Nephron (organoid): ENCODE results near the gene ALKBH5.
A peak's percentile ranks its signal among the peaks of the same experiment; 100 is the strongest.

Source experiments
- H3K27ac Mint-ChIP-seq, 3 experiments: 2 replicates each; pipeline ENCODE4 v1.8.0; 2020; ENCODE audit warnings: mixed read lengths in 3 of 3, mild to moderate bottlenecking in 2 of 3, moderate library complexity in 1 of 3
- H3K27me3 Mint-ChIP-seq: 2 replicates; pipeline ENCODE4 v1.8.0; 2021; ENCODE audit warnings: low read depth, mild to moderate bottlenecking, moderate library complexity, mixed read lengths
- H3K36me3 Mint-ChIP-seq: 2 replicates; pipeline ENCODE4 v1.8.0; 2020; ENCODE audit warnings: low read depth, mixed read lengths
- H3K4me1 Mint-ChIP-seq: 2 replicates; pipeline ENCODE4 v1.8.0; 2020; ENCODE audit warnings: mixed read lengths
- H3K4me3 Mint-ChIP-seq, 3 experiments: 2 replicates each; pipeline ENCODE4 v1.8.0; 2020; ENCODE audit warnings: mild to moderate bottlenecking in 3 of 3, mixed read lengths in 3 of 3, moderate library complexity in 2 of 3
- H3K9me3 Mint-ChIP-seq: 2 replicates; pipeline ENCODE4 v1.8.0; 2020; ENCODE audit warnings: mixed read lengths
- TF ChIP-seq, protein P1 (sequence below), 3 experiments: fragments of 200-600 bp; sonication (generic); IDR thresholded peaks; one replicate each; pipeline ENCODE4 v1.5.0; 2021; ENCODE audit warnings: antibody characterized with exemption in 3 of 3; ENCODE audit not compliant: unreplicated experiment in 3 of 3

Gene ALKBH5

DNA sequence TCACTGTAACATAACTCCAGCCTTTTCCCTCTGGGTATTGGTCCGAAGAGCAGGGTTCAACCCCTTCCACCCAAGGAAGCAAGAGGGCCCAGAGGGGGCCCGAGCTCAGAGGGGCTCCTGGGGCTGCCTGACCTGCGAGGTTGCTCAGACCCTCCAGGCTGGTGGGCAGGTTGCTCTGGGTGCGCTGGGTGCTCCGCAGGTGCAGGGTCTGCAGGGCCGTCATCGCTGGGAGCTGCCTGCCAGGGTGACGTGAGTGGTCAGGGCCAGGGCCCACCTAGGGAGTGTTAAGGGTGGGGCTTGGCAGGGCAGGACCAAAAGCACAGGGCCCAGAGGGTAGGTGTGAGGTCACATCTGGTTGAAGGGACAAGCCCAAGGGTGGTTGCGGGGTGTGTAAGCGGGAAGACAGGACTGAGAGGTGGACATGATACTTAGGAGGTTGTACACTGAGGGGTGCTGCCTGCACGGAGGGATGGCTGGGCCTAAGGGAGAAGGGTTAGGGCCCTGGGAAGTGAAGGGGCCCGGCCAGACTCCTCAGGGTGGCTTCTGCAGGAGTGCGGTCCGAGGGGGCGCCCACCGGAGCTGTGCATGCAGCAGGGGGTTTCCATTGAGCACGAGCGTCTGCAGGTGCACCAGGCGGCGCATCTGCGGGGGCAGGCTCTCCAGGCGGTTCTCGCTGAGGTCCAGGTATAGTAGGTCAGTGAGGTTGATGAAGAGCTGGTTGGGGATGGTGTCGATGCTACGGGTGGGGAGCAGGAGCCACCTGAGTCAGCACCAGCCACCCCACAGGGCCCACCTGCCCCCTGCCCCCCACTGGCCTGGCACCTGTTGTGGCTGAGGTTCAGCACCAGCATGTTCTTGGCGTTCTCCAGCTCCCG lies 70.6 kb downstream of the ALKBH5 start:
- no peak overlapping the region for H3K27ac Mint-ChIP-seq
- no peaks in the 10 kb centered on the region for H3K9me3 Mint-ChIP-seq
- TF ChIP-seq, protein P1, sequence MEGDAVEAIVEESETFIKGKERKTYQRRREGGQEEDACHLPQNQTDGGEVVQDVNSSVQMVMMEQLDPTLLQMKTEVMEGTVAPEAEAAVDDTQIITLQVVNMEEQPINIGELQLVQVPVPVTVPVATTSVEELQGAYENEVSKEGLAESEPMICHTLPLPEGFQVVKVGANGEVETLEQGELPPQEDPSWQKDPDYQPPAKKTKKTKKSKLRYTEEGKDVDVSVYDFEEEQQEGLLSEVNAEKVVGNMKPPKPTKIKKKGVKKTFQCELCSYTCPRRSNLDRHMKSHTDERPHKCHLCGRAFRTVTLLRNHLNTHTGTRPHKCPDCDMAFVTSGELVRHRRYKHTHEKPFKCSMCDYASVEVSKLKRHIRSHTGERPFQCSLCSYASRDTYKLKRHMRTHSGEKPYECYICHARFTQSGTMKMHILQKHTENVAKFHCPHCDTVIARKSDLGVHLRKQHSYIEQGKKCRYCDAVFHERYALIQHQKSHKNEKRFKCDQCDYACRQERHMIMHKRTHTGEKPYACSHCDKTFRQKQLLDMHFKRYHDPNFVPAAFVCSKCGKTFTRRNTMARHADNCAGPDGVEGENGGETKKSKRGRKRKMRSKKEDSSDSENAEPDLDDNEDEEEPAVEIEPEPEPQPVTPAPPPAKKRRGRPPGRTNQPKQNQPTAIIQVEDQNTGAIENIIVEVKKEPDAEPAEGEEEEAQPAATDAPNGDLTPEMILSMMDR (IDR thresholded peaks at IDR 0.05; ENCODE audit: unreplicated experiment in 3 of 3) = no peak
- H3K4me1 Mint-ChIP-seq = peaks cover 9% of the 10 kb centered on the region
- H3K36me3 Mint-ChIP-seq = peaks cover 27% of the 10 kb centered on the region
- peak overlapping the region in 2 of 3 experiments; percentile 34 to 43 for H3K4me3 Mint-ChIP-seq
- no peaks in the 10 kb centered on the region for H3K27me3 Mint-ChIP-seq

DNA sequence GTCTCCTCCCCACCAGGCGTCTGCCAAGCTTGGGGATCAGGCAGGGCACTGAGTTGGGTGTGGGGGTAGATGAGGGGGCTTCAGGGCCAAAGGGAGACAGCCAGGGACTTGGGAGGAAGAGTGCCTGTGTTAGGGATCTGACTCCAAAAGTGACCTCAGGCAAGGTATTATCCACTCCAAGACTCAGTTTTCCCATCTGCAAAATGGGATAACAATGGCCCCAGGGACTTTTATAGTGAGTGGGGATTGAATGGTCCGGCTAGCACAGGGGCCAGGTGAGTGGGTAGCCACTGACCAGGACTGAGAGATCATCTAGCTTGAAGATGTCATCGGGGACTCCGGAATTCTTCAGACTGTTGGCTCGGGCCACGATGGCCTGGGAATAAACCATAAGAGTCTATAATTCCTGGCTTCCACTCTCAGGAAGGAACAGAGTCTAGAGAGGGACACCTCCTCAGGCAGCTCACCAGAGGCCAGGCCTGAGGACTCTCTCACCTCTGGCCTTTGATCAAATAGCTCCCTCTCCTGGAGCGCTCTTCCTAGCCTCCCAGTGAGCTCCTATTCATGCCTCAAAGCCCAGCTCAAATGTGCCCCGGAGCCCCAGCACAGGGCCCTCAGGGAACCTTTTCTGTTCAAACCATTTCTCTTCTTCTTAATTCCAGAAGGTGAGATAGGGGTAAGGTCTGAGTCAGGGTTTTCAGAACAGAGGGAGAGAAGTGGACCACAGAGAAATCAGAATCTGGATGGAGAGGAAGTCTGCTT lies 71.4 kb downstream of the ALKBH5 start:
- Mint-ChIP-seq H3K9me3 (no peaks in the 10 kb centered on the region), H3K27me3 (no peaks in the 10 kb centered on the region), H3K27ac (no peak overlapping the region), H3K36me3 (peaks cover 23% of the 10 kb centered on the region), H3K4me1 (peaks cover 15% of the 10 kb centered on the region), H3K4me3 (peak overlapping the region; percentile 46 to 69 (median 54))
- TF ChIP-seq, protein P1 (IDR thresholded peaks at IDR 0.05; ENCODE audit: unreplicated experiment in 3 of 3) = no peak

DNA sequence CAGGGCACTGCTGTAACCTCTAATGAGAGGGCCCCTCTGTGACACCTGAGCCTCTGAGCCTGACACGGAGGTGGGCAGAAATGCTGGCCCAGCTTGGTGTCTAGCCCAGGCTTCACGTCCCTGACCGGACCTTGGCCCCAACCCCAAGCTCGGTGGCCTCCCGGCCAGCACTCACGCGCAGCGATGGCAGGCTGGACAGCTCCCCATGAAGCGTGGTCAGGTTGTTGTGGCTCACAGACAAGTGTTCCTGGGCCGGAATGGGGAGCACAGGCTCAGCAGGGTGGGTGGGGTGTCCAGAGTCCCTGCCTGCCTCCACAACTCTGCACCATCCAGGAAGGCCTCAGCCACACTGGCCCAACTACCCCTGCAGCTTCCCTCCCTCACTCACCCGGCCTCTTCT lies 72.7 kb downstream of the ALKBH5 start:
- Mint-ChIP-seq H3K27ac (no peak overlapping the region), H3K36me3 (peaks cover 12% of the 10 kb centered on the region), H3K27me3 (no peaks in the 10 kb centered on the region), H3K4me3 (peak overlapping the region; percentile 27 to 63 (median 54)), H3K4me1 (peaks cover 18% of the 10 kb centered on the region), H3K9me3 (no peaks in the 10 kb centered on the region)
- TF ChIP-seq, protein P1 (IDR thresholded peaks at IDR 0.05; ENCODE audit: unreplicated experiment in 3 of 3) = no peak

DNA sequence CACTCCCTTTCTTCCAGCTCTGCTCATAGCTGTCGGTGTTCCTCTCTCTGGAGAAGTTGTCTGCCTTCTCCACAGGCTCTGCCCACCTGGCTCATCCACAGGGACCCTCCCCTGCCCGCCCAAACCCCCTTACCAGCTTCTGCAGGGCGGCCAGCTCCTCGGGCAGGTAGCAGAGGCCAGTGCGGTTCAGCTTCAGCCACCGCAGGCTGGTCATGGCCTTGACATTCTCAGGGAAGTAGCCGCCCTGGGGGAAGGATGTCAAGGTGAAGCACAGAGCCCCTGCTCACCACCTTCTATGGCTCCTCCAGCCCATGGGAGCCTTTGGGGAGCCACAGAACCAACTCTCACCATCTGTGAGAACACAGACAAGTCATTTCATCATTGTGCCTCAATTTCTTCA lies 73.1 kb downstream of the ALKBH5 start:
- Mint-ChIP-seq H3K27me3 (no peaks in the 10 kb centered on the region), H3K36me3 (peaks cover 8% of the 10 kb centered on the region), H3K27ac (peak overlapping the region in 1 of 3 experiments; percentile 89), H3K4me1 (peaks cover 18% of the 10 kb centered on the region), H3K4me3 (peak overlapping the region; percentile 93 to 97 (median 94)), H3K9me3 (no peaks in the 10 kb centered on the region)
- TF ChIP-seq, protein P1 (IDR thresholded peaks at IDR 0.05; ENCODE audit: unreplicated experiment in 3 of 3) = no peak

DNA sequence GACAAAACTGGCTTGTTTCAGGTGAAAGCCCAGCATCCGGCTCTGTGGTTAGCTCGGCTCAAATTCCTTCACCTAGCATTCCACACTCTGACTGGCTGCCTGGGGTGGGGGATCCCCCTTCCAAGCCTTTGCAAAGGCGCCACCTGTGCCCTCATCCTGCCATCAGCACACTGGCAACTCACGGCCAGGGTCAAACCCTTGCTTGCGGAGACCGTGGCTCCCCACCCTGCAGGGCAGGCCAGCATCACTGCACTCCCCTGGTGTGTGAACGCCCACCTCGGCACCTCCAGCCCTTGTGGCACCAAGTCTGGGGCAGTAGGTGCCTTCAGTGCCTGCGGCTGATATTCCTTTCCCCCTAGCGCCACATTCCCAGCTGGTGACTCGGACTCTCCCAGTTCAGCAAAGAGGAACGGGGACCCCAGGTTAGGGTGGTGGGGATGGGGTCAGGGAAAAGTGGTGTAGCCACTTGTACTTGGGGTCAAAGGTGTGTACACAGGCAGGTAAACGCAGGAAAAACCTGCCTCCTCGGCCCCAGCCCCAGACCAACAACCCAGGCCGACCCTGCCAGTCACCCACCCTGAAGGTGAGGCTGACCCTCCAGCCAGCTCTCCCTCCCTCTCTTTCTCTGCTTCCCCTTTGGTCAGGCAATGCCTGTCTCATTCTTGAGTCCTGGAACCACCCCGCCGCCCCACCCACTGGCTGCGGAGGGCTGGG lies 73.8 kb downstream of the ALKBH5 start:
- Mint-ChIP-seq H3K4me1 (peaks cover 18% of the 10 kb centered on the region), H3K27ac (peak overlapping the region; percentile 49 to 95 (median 89)), H3K27me3 (no peaks in the 10 kb centered on the region), H3K36me3 (peaks cover 8% of the 10 kb centered on the region), H3K4me3 (peak overlapping the region; percentile 93 to 97 (median 94)), H3K9me3 (no peaks in the 10 kb centered on the region)
- TF ChIP-seq, protein P1 (IDR thresholded peaks at IDR 0.05; ENCODE audit: unreplicated experiment in 3 of 3) = no peak
